OCI-LY1 (cell line): Measurements from ENCODE around the gene SOCS1.

Experiments used
- H2AFZ ChIP-seq: fragments of 200-600 bp; sonication (generic), shearing (Covaris generic); 2 replicates; pipeline ENCODE4 v1.6.0; 2014; ENCODE audit warnings: antibody characterized with exemption, mild to moderate bottlenecking, low read length
- H3F3A ChIP-seq: fragments of 200-600 bp; sonication (generic), shearing (Covaris generic); 2 replicates; pipeline ENCODE4 v1.6.0; 2014; ENCODE audit warnings: mild to moderate bottlenecking, antibody characterized with exemption, low read length, moderate library complexity; ENCODE audit not compliant: insufficient read depth
- H3K27ac ChIP-seq: fragments of 200-600 bp; sonication (generic); 2 replicates; pipeline ENCODE4 v1.5.1; 2014; ENCODE audit warnings: low read length, mixed run types, mild to moderate bottlenecking, low read depth; ENCODE audit not compliant: poor library complexity, severe bottlenecking
- H3K27me3 ChIP-seq: fragments of 200-600 bp; sonication (generic); 2 replicates; pipeline ENCODE4 v1.6.0; 2014; ENCODE audit warnings: antibody characterized with exemption, mild to moderate bottlenecking, low read length, moderate library complexity; ENCODE audit not compliant: insufficient read depth
- H3K36me3 ChIP-seq: fragments of 200-600 bp; sonication (generic); 2 replicates; pipeline ENCODE4 v1.6.1; 2014; ENCODE audit warnings: mild to moderate bottlenecking, antibody characterized with exemption, low read length, moderate library complexity, mixed read lengths; ENCODE audit not compliant: insufficient read depth
- H3K4me1 ChIP-seq: fragments of 200-600 bp; sonication (generic); 2 replicates; pipeline ENCODE4 v1.5.1; 2014; ENCODE audit warnings: mild to moderate bottlenecking, low read length, moderate library complexity; ENCODE audit not compliant: insufficient read depth, severe bottlenecking
- H3K4me2 ChIP-seq: fragments of 200-600 bp; sonication (generic), shearing (Covaris generic); 2 replicates; pipeline ENCODE4 v1.6.1; 2014; ENCODE audit warnings: low read length
- H3K4me3 ChIP-seq: fragments of 200-600 bp; sonication (generic); 2 replicates; pipeline ENCODE4 v1.5.1; 2014; ENCODE audit warnings: low read length, low read depth, mild to moderate bottlenecking, mixed read lengths; ENCODE audit not compliant: poor library complexity, severe bottlenecking
- H3K79me2 ChIP-seq: fragments of 200-600 bp; shearing (Covaris generic); 2 replicates; pipeline ENCODE4 v1.6.1; 2016; ENCODE audit warnings: mixed run types, low read length, mixed read lengths; ENCODE audit not compliant: insufficient read depth
- H3K9ac ChIP-seq: fragments of 200-600 bp; sonication (generic), shearing (Covaris generic); 2 replicates; pipeline ENCODE4 v1.6.1; 2014; ENCODE audit warnings: mild to moderate bottlenecking, low read length, mixed read lengths
- H3K9me2 ChIP-seq: fragments of 200-600 bp; sonication (generic), shearing (Covaris generic); 2 replicates; pipeline ENCODE4 v1.6.1; 2014; ENCODE audit warnings: low read depth, mild to moderate bottlenecking, low read length, mixed read lengths
- H3K9me3 ChIP-seq: fragments of 200-600 bp; shearing (Covaris generic); 2 replicates; pipeline ENCODE4 v1.6.1; 2014; ENCODE audit warnings: low read length, mixed read lengths
- H4K20me1 ChIP-seq: fragments of 200-600 bp; sonication (generic), shearing (Covaris generic); 2 replicates; pipeline ENCODE4 v1.6.0; 2016; ENCODE audit warnings: mild to moderate bottlenecking, low read length; ENCODE audit not compliant: insufficient read depth
- EZH2 ChIP-seq: fragments of 200-600 bp; sonication (generic), shearing (Covaris generic); IDR thresholded peaks from 2 replicates; pipeline ENCODE4 v1.8.0; 2017; ENCODE audit warnings: borderline replicate concordance, mixed run types, mild to moderate bottlenecking, antibody characterized with exemption, low read length, moderate library complexity, mixed read lengths
- TF ChIP-seq, protein P1 (sequence below): fragments of 200-600 bp; sonication (generic), shearing (Covaris generic); IDR thresholded peaks from 2 replicates; pipeline ENCODE4 v1.5.1; 2017; ENCODE audit warnings: mild to moderate bottlenecking, antibody characterized with exemption, low read length, moderate library complexity, mixed read lengths

SOCS1 gene

DNA sequence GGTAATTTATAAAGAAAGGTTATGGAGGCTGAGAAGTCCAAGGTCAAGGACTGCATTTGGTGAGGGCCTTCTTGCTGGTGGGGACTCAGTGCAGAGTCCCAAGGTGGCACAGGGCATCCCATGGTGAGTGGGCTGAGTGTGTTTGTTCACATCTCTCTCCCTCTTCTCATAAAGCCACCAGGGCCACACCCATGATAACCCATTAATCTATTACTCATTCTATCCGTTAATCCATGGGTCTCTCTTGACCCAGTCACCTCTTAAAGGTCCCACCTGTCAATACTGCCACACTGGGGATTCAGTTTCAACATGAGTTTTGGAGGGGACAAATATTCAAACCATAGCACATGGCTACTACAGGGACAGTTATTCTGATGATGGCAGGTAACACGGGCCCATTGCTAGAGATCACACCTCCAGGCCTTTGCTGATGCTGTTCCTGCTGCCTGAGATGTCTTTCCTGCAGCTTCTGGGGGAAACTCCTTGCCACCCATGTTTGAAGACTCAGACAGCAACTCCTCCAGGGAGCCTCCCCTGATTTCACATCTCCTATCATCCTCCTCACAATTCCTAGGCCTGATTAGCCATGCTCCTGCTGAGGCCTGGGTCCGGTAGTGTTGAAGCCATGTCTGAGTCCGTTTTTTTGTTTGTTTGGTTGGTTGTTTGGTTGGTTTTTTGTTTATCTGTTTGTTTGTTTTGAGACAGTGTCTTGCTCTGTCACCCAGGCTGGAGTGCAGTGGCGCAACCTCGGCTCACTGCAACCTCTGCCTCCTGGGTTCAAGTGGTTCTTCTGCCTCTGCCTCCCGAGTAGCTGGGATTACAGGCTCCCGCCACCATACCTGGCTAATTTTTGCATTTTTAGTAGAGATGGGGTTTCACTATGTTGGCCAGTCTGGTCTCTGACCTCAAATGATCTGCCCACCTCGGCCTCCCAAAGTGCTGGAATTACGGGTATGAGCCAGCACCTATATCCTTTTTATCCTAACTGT lies 16.1 kb downstream of the SOCS1 start:
- no peak overlapping the region for H3K4me2 ChIP-seq
- no peak overlapping the region for H3K27ac ChIP-seq
- TF ChIP-seq, protein P1, sequence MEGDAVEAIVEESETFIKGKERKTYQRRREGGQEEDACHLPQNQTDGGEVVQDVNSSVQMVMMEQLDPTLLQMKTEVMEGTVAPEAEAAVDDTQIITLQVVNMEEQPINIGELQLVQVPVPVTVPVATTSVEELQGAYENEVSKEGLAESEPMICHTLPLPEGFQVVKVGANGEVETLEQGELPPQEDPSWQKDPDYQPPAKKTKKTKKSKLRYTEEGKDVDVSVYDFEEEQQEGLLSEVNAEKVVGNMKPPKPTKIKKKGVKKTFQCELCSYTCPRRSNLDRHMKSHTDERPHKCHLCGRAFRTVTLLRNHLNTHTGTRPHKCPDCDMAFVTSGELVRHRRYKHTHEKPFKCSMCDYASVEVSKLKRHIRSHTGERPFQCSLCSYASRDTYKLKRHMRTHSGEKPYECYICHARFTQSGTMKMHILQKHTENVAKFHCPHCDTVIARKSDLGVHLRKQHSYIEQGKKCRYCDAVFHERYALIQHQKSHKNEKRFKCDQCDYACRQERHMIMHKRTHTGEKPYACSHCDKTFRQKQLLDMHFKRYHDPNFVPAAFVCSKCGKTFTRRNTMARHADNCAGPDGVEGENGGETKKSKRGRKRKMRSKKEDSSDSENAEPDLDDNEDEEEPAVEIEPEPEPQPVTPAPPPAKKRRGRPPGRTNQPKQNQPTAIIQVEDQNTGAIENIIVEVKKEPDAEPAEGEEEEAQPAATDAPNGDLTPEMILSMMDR, result no peak
- TF ChIP-seq EZH2, result no peak
- no peaks in the 10 kb centered on the region for H3K4me1 ChIP-seq
- H3K9me3 ChIP-seq, result no peaks in the 10 kb centered on the region
- H2AFZ ChIP-seq, result no peak overlapping the region
- H3K9ac ChIP-seq, result no peak overlapping the region
- no peaks in the 10 kb centered on the region for H3K36me3 ChIP-seq
- no peaks in the 10 kb centered on the region for H4K20me1 ChIP-seq
- H3F3A ChIP-seq, result no peaks in the 10 kb centered on the region
- no peaks in the 10 kb centered on the region for H3K27me3 ChIP-seq
- H3K79me2 ChIP-seq, result no peaks in the 10 kb centered on the region
- H3K9me2 ChIP-seq, result no peaks in the 10 kb centered on the region
- H3K4me3 ChIP-seq, result no peak overlapping the region

DNA sequence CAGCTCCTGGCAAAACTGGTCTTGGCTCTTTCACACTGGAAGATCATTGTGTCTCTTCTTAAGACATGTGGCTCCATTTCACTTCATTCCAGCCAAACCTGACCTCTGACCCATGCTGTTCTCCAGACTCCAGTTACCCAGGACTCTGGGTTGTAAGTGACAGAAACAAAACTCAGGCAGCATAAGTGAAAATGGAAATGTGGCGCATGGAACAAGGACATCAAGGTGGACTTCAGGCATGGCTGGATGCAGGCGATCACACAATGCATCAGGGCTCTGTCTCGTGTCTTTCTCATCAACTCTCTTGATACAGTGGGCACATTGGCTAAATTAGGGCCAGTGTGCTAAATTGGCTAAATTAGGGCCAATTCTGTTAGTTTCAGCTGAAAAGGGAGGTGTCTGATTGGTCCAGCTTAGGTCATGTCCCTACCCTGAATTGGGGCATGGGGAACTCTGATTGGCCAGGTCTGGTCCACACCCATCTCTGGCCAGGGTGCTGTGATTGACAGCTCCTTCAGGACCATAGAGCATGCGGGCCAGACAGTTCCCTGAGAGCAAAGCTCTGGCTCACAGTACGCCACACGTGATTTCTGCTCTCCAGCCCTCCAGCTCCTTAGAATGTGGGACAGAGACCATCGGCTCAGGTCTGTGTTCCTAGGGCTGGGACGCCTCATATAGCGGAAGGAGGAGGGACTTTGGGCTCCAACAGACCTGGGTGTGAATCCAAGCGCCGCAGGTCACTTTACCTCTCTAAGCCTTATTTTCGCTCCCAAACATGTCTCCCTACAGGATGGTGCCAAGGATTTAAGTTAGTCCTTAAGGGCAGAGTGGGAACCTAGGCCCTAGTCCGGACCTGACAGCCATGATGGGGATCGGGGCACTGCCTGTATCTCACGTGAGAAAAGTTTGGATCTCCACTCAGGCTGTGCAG lies 17.5 kb downstream of the SOCS1 start:
- H3K4me3 ChIP-seq, result no peak overlapping the region
- no peaks in the 10 kb centered on the region for H3K27me3 ChIP-seq
- H3K36me3 ChIP-seq, result no peaks in the 10 kb centered on the region
- no peaks in the 10 kb centered on the region for H3K79me2 ChIP-seq
- no peak for TF ChIP-seq EZH2
- TF ChIP-seq, protein P1, result no peak
- no peaks in the 10 kb centered on the region for H3K9me3 ChIP-seq
- peaks cover 5% of the 10 kb centered on the region for H3K4me1 ChIP-seq
- H3F3A ChIP-seq, result no peaks in the 10 kb centered on the region
- no peak overlapping the region for H3K9ac ChIP-seq
- H2AFZ ChIP-seq, result no peak overlapping the region
- no peaks in the 10 kb centered on the region for H4K20me1 ChIP-seq
- no peak overlapping the region for H3K27ac ChIP-seq
- no peak overlapping the region for H3K4me2 ChIP-seq
- H3K9me2 ChIP-seq, result no peaks in the 10 kb centered on the region

DNA sequence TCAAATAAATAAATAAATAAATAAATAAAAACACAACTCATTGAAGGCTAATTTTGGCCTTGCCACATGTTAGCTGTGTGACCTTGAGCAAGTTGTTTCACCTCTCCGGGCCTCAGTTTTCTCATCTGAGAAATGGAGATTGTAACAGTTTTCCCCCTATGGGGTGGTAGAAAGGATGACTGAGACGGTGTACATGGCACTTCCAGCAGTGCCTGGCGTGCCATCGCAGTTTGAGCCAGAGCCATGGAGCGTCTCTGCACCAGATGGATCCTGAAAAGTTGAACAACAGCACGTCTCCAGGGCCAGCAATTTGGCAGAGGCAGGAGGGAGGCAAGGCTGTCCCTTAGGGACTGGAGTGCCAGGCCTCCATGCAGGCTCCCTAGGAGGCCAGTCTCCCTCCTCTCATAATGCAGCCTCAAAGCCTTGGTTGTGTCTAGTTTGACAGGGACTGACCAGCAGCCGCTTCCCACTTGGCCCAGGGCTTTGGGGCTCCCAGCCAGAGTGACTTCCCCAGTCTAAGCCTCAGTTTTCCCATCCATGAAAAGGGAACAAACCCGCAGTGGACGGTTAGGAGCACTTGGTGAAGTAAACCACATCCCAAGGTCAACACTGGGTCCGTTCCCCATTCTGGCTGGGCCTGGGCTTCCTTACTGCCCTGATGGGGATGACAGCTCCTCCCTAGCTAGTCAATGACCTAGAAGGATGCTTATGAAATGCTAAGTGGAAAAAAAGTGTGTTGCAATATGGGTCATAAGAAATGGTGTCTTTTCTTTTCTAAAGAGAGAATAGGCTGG lies 19.3 kb downstream of the SOCS1 start:
- H3K79me2 ChIP-seq, result no peaks in the 10 kb centered on the region
- H2AFZ ChIP-seq, result no peak overlapping the region
- H3K4me1 ChIP-seq, result peaks cover 16% of the 10 kb centered on the region

More for the DNA sequence above, 19.3 kb downstream of the SOCS1 start:
- H3K27ac ChIP-seq, result no peak overlapping the region
- no peak for TF ChIP-seq EZH2
- TF ChIP-seq, protein P1, result no peak
- H3K4me2 ChIP-seq, result no peak overlapping the region
- no peaks in the 10 kb centered on the region for H4K20me1 ChIP-seq
- H3K27me3 ChIP-seq, result no peaks in the 10 kb centered on the region
- no peaks in the 10 kb centered on the region for H3K9me3 ChIP-seq
- H3F3A ChIP-seq, result no peaks in the 10 kb centered on the region
- no peak overlapping the region for H3K4me3 ChIP-seq
- H3K9me2 ChIP-seq, result no peaks in the 10 kb centered on the region
- no peak overlapping the region for H3K9ac ChIP-seq
- H3K36me3 ChIP-seq, result no peaks in the 10 kb centered on the region
